GM18507 (cell line): ENCODE data around the gene LRCH1.

Source experiments
- DNase-seq: peaks from one replicate; pipeline ENCODE4 v3.0.0; 2011; ENCODE audit warnings: low read depth; ENCODE audit not compliant: insufficient read length; ENCODE audit errors: extremely low spot score
- FAIRE-seq: peaks from 2 replicates; lab custom pipeline; 2011; peaks lifted over from hg19 to GRCh38; lab: Jason Lieb, UNC

Gene LRCH1

DNA sequence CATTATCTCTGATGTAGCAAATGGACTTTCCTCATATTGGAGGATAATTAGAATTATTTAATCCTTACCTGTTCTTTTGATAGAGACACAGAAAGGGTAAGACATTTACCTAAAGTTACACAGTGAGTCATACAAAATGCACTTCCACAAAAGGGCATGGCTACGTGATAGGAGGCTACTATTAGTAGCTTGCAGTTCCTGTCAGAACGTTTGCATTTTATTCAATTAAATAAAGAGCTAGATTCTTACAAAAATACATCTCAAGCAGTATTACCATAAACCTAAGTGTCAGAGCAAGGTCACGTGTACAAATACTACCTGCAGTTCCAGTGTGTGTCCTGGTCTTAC lies 123.4 kb downstream of the LRCH1 start:
- FAIRE-seq, result no peak
- DNase-seq, result no peak

DNA sequence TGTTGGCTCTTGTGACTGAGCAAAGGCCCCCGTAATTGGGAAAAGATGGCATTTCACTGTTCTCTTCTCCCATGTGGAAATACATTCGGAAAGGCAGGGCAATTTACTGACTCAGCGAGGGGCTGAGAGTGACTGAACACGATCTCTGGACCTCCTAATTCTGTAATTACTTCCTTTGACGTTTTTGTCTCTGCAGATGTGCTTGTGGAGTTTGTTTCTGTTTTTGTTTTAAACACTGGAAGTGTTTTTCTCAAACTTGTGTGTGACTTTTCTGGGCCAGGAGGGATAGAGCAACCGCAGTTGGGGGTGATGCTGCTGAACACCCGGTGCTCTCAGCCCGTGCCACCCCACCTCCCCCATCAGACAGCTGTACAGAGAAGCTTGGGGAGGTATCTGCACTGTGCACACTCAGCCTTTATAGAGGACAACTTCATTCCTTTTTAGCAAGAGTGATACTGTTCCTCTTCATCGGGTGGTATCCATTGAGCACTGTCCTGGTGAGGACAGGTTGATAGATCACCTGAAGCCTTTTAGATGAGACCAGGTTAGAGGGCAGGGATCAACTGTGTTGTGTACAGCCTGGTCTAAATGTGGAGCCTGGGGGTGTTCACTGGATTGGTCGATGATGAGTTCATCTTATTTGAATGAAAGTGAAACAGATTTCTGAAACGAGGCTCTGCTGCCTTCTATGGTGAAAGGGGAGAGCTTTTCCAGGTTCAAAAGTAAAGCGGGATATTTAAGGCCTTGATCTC lies 126.6 kb downstream of the LRCH1 start:
- FAIRE-seq (peak; percentile 81), DNase-seq (peak; percentile 43)

DNA sequence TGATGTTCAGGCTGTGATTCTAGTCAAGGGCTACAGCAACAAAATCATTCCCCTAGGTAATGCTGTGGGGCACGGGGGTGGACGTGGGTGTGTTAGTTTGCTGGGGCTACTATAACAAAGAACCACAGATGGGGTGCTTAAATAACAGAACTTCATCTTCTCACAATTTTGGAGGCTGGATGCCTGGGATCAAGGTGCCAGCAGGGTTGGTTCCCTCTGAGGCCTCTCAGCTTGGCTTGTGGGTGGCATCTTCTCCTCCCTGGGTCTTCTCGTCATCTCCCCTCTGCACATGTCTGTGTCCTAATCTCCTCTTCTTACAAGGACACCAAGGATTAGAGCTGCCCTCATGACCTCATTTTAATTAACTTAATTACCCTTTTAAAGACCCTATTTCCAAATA lies 129.0 kb downstream of the LRCH1 start:
- FAIRE-seq, result no peak
- DNase-seq, result no peak

DNA sequence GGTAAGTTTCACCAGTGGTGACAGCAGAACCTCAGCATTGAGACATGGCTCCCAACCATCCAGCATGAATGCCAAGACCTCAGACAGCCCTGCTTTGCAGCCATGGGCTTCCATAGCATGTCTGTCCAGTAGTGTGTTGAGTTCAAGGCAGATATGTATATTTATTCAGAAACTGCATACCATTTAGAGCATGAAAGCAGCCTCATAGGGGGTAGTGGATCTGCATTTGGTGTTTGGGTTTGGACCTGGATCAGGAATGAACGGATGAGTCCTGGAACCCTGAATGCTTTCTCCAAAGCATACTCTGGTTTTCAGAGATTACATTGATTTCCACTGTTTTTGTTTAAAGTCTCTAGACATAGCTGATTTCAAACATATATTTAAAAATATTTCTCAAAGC lies 129.7 kb downstream of the LRCH1 start:
- FAIRE-seq (no peak), DNase-seq (no peak)

DNA sequence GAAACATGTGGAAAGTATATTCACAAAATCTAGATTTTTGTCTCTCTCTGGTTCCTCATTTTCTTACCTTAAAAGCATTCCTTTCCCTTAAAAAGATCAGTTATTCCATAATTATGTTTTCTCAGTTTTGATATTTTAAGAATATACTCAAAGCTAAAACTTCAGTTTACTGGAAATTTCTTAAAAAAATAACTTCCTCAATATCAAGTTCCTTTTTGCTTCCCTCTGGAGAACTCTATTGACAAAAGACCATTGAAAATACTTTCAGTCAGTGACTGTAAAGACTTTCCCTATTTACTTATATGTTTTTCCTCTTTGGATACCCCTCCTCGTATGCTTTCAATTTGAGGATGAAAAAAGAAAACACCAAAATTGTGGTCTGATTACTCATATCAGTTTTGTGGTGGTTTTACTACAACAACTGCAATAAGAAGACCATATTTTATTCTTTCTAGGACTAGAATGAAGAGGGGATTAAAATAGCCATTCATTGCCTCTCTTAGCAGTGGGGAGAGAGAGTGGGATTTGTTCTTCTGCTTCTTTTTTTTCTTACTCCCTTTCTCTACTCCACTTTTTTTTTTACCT lies 130.8 kb downstream of the LRCH1 start:
- no peak for FAIRE-seq

GRCh38 chr13:46684287-46685001 lies 131.5 kb downstream of the LRCH1 start:
- FAIRE-seq (no peak), DNase-seq (no peak)

More for the DNA sequence above, 130.8 kb downstream of the LRCH1 start:
- no peak for DNase-seq

DNA sequence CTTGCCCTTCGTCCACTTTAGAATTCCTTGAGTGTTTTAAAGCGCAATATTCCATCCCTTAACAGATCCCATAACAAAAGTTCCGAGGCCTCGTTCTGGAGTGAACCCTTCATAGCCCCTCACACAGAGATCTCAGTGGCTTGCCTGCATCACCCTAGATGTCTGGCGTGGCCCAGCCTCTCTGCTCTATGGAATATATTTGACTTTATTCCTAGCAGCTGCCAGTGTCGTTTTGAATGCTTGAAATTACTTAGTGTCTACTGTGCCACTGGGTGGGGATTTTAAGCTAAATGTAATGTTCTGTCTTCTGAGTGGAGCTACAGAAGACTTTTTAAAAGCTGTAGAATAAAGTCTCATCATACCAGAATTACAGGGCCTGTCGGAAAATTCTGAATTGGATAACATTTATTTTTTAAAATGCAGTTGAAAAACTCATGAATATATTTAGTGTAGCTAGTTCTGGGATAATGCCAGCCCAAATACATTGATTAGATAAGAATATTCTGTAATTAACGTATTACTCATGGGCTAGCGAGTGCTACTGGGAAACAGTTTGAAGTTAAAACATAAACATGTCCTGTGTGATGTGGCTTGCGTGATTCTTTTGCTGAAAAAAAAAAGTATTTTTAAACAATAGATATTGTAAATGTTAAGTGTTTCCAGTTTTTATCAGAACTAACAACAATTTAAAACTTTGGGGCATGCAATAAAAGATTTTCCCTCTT lies 132.2 kb downstream of the LRCH1 start:
- DNase-seq, result no peak
- FAIRE-seq, result no peak

GRCh38 chr13:46686171-46686570 lies 133.2 kb downstream of the LRCH1 start:
- FAIRE-seq, result no peak
- DNase-seq, result no peak

- FAIRE-seq, result peak; percentile 70
- DNase-seq, result no peak
Observed at GRCh38 chr13:46687810-46688209, 134.8 kb downstream of the LRCH1 start.

GRCh38 chr13:46688306-46688705 lies 135.3 kb downstream of the LRCH1 start:
- FAIRE-seq (no peak), DNase-seq (no peak)

- DNase-seq (no peak), FAIRE-seq (no peak)
Observed at GRCh38 chr13:46698014-46698413, 145.0 kb downstream of the LRCH1 start.

DNA sequence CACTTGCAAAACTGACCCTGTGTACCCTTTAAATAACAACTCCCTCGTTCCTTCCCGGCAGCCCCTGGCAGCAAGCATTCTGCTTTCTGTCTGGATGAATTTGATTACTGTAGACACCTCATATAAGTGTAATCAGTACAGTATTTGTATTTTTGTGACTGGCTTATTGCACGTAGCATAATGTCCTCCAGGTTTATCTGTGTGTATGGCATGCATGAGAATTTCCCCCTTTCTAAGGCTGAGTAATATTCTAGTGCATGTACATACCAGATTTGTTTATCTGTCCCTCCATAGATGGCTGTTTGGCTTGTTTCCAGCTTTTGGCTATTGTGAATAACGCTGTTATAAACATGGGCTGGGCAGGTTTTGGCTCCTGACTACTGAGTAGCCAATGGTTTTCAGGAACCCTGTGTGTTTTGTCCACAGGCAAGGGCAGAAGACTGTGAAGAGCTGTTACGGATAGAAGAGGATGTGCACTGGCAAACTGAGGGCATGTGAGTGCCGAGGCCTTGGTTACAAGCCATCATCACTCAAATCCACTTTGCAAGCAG lies 146.0 kb downstream of the LRCH1 start:
- no peak for DNase-seq
- FAIRE-seq, result no peak

GRCh38 chr13:46712524-46712923 lies 159.6 kb downstream of the LRCH1 start:
- DNase-seq (no peak), FAIRE-seq (no peak)

GRCh38 chr13:46715363-46715762 lies 162.4 kb downstream of the LRCH1 start:
- FAIRE-seq (no peak), DNase-seq (no peak)

GRCh38 chr13:46716821-46717220 lies 163.9 kb downstream of the LRCH1 start:
- FAIRE-seq (no peak), DNase-seq (no peak)

DNA sequence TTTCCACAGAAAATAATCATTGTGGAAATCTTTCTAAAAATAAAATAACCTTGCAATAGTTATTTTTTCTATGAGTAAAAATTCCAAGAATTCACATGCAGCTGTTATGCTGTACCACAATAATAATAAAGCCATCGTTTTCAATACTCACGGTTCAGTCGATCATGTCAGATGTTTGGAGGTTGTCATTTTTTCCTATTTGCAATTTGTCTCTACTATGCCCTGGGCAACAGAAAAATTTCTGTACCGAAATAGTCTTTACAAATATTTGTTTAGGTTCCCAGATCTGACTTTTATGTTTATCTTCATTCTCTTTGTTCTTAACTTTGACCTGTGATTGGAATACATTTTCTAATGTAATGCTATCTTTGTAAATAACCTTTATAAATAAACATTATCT lies 164.3 kb downstream of the LRCH1 start:
- DNase-seq, result no peak
- no peak for FAIRE-seq

DNA sequence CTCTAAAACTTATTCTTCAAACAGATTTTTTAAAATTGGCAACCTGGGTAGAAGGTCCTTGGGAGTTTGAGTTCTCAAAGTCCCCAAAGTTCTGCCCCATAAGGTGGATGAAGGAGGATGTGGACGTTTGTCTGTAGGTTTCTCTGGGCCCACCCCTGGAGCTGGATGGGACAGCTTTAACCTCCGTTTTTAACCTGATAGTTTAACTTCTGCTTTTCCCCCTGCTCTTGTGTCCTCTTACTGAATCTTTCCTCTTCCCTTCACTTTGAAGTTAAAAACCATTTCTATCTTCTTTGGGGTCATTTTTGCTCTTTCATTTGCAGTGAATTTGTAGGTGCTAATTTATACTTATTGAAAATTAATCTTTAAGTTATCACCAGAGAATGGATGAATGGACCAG lies 164.9 kb downstream of the LRCH1 start:
- no peak for FAIRE-seq

DNA sequence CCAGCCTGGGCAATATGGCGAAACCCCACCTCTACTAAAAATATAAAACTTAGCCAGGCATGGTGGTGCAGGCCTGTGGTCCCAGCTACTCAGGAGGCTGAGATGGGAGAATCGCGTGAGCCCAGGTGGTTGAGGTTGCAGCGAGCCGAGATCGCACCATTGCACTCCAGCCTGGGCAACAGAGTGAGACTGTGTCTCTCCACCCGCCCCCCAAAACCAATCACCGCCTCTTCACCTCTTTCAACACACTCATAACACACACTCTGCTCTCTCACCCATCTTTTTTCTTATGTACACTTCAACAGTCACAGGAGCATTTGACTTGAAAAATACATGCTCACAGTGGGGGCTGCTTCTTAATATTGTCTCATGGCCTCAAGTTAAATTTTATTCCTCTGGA lies 167.2 kb downstream of the LRCH1 start:
- no peak for FAIRE-seq

More for the DNA sequence above, 164.9 kb downstream of the LRCH1 start:
- no peak for DNase-seq

GRCh38 chr13:46721054-46721453 lies 168.1 kb downstream of the LRCH1 start:
- DNase-seq, result no peak

More for the DNA sequence above, 167.2 kb downstream of the LRCH1 start:
- DNase-seq, result peak; percentile 28

GRCh38 chr13:46726347-46726746 lies 173.4 kb downstream of the LRCH1 start:
- DNase-seq (no peak), FAIRE-seq (no peak)

More at GRCh38 chr13:46721054-46721453, 168.1 kb downstream of the LRCH1 start:
- FAIRE-seq, result peak; percentile 12
